Measurements from ENCODE around the gene NR1H2. TPM values are rescaled to one million over a fixed set of nuclear protein-coding genes. Genes with fewer than 3 reads are reported as not detected.
A peak's percentile ranks its signal among the peaks of the same experiment; 100 is the strongest.

Gene NR1H2
- total RNA-seq, 1 donor: 113 TPM

GRCh38 chr19:50431343-50432220, 55.3 kb downstream of the NR1H2 start:
- TF ChIP-seq, protein P1, sequence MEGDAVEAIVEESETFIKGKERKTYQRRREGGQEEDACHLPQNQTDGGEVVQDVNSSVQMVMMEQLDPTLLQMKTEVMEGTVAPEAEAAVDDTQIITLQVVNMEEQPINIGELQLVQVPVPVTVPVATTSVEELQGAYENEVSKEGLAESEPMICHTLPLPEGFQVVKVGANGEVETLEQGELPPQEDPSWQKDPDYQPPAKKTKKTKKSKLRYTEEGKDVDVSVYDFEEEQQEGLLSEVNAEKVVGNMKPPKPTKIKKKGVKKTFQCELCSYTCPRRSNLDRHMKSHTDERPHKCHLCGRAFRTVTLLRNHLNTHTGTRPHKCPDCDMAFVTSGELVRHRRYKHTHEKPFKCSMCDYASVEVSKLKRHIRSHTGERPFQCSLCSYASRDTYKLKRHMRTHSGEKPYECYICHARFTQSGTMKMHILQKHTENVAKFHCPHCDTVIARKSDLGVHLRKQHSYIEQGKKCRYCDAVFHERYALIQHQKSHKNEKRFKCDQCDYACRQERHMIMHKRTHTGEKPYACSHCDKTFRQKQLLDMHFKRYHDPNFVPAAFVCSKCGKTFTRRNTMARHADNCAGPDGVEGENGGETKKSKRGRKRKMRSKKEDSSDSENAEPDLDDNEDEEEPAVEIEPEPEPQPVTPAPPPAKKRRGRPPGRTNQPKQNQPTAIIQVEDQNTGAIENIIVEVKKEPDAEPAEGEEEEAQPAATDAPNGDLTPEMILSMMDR (IDR thresholded peaks at IDR 0.05; ENCODE audit: extremely low read depth, low read depth, low read length): no peak
- H3K4me3 ChIP-seq (ENCODE audit: insufficient read depth, low read length): peak overlapping the region; percentile 73
- no peak overlapping the region for H3K27ac ChIP-seq (ENCODE audit: low read depth, low read length)
- no peaks in the 10 kb centered on the region for H3K36me3 ChIP-seq (ENCODE audit: insufficient read depth, low read length)
- H2AFZ ChIP-seq (ENCODE audit: low read length): peak overlapping the region; percentile 95
- H3K4me1 ChIP-seq (ENCODE audit: insufficient read depth, low read length): peaks cover 5% of the 10 kb centered on the region
- peak overlapping the region; percentile 96 for H3K4me2 ChIP-seq (ENCODE audit: insufficient read depth, low read length)
- H3K27me3 ChIP-seq (ENCODE audit: insufficient read depth, low read length): peaks cover 22% of the 10 kb centered on the region
- no peaks in the 10 kb centered on the region for H3K79me2 ChIP-seq (ENCODE audit: insufficient read depth, low read length)
- DNase-seq (ENCODE audit: insufficient read length, low spot score, missing footprints): peak; percentile 99
- no peaks in the 10 kb centered on the region for H3K9me3 ChIP-seq (ENCODE audit: low read depth, low read length)
- H4K20me1 ChIP-seq (ENCODE audit: insufficient read depth, low read length): no peaks in the 10 kb centered on the region

DNA sequence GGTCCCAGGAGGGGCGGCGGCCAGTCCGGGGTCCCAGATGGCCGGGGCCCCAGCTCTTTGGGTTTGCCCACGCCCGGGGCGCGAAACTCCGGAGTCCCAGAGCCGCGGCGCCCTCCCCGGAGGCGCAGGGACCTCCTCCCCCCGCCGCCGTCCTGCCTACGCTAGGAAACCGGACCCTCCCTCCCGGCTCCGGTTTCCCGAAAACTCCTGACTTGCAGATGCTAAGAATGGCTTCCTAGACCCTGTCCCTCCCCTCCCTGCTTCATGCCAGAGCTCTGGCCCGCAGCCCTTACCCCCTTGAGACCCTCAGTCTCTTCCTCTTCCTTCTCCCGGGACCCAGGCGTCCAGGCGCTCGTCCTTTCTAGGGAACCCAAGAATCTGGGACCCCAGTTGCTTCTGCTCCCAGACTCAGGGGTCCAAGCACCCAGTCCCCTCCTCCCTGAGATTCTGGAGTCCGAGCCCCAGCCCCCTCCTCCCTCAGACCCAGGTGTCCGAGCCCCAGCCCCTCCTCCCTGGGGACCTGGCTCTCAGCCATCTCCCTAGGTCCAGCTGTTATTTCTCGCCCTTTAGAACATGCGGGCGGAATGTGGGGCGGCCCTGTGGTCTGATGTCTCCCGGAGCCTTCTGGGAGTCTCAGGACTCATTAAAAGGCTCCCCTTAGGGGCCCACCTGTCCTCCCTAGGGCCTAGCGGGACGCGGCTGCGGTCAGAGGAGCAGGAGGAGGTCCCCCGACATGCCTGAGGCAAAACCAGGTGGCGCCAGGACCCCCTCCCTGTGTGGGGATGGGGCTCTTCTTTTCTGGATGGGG, 56.2 kb downstream of the NR1H2 start, which contains the start of gene MYBPC2:
Gene MYBPC2 (plus strand): TSS at position 672 of the 808 bp plus-strand sequence. CDS start 62 bp downstream, at position 734.
- H3K4me1 ChIP-seq (ENCODE audit: insufficient read depth, low read length): peaks cover 5% of the 10 kb centered on the region
- H4K20me1 ChIP-seq (ENCODE audit: insufficient read depth, low read length): no peaks in the 10 kb centered on the region
- H3K36me3 ChIP-seq (ENCODE audit: insufficient read depth, low read length): no peaks in the 10 kb centered on the region
- TF ChIP-seq, protein P1 (IDR thresholded peaks at IDR 0.05; ENCODE audit: extremely low read depth, low read depth, low read length): no peak
- peak within 1 kb of the TSS; percentile 95 for H2AFZ ChIP-seq (ENCODE audit: low read length)
- DNase-seq (ENCODE audit: insufficient read length, low spot score, missing footprints): peak; percentile 74
- peaks cover 22% of the 10 kb centered on the region for H3K27me3 ChIP-seq (ENCODE audit: insufficient read depth, low read length)
- no peaks in the 10 kb centered on the region for H3K9me3 ChIP-seq (ENCODE audit: low read depth, low read length)
- H3K4me3 ChIP-seq (ENCODE audit: insufficient read depth, low read length): peak within 1 kb of the TSS; percentile 73
- H3K79me2 ChIP-seq (ENCODE audit: insufficient read depth, low read length): no peaks in the 10 kb centered on the region
- H3K4me2 ChIP-seq (ENCODE audit: insufficient read depth, low read length): peak within 1 kb of the TSS; percentile 96
- no peak within 1 kb of the TSS for H3K27ac ChIP-seq (ENCODE audit: low read depth, low read length)

Other genes with a start within 250 kb of the NR1H2 start
- gene IZUMO2, start 213.2 kb upstream of the NR1H2 start, total RNA-seq: not detected in 2 replicates
- under 0.01 TPM in 1 of 2 replicates, not detected in the other for gene MYH14, start 172.8 kb upstream of the NR1H2 start, total RNA-seq
- under 0.01 TPM in 1 of 2 replicates, not detected in the other for gene KCNC3, start 47.1 kb upstream of the NR1H2 start, total RNA-seq
- under 0.01 and 0.29 TPM in 2 replicates for gene NAPSA, start 10.8 kb upstream of the NR1H2 start, total RNA-seq
- gene POLD1, start 7.9 kb downstream of the NR1H2 start, total RNA-seq: 14.7 and 15.6 TPM in 2 replicates
- 0.36 TPM in 1 of 2 replicates, not detected in the other for gene SPIB, start 42.5 kb downstream of the NR1H2 start, total RNA-seq
- not detected in 2 replicates for gene MYBPC2, start 56.4 kb downstream of the NR1H2 start, total RNA-seq
- 47.1 and 56.5 TPM in 2 replicates for gene EMC10, start 100.0 kb downstream of the NR1H2 start, total RNA-seq
- gene GARIN5A, start 100.4 kb downstream of the NR1H2 start, total RNA-seq: 0.29 and 0.36 TPM in 2 replicates
- gene JOSD2, start 134.7 kb downstream of the NR1H2 start, total RNA-seq: 19.4 and 22.8 TPM in 2 replicates
- not detected in 2 replicates for gene ASPDH, start 137.5 kb downstream of the NR1H2 start, total RNA-seq
- gene LRRC4B, start 192.0 kb downstream of the NR1H2 start, total RNA-seq: not detected in 2 replicates